SK-N-SH (cell line): ENCODE data around the gene SNX11.

ENCODE experiments used
- EP300 ChIP-seq, 2 experiments: IDR thresholded peaks; 2 replicates each; pipeline versions ENCODE4 v1.4.0 to v1.6.1; 2012; ENCODE audit warnings: borderline replicate concordance in 1 of 2, low read depth in 1 of 2, low read length in 1 of 2
- GABPA ChIP-seq: IDR thresholded peaks from 2 replicates; pipeline ENCODE4 v1.4.0; 2012; ENCODE audit warnings: low read depth, mild to moderate bottlenecking
- JUND ChIP-seq: IDR thresholded peaks from 2 replicates; pipeline ENCODE4 v1.4.0; 2012
- NFIC ChIP-seq: IDR thresholded peaks from 2 replicates; pipeline ENCODE4 v1.4.0; 2012; ENCODE audit warnings: borderline replicate concordance
- POLR2AphosphoS5 ChIP-seq: IDR thresholded peaks from 2 replicates; pipeline ENCODE4 v1.6.1; 2012; ENCODE audit warnings: low read depth, low read length
- RAD21 ChIP-seq: IDR thresholded peaks from 2 replicates; pipeline ENCODE4 v1.6.1; 2012; ENCODE audit warnings: mild to moderate bottlenecking, low read length
- TCF12 ChIP-seq: IDR thresholded peaks from 2 replicates; pipeline ENCODE4 v1.4.0; 2012
- YY1 ChIP-seq: IDR thresholded peaks from 2 replicates; pipeline ENCODE4 v1.4.0; 2012; ENCODE audit warnings: low read depth, mild to moderate bottlenecking
- TF ChIP-seq, protein P1 (sequence below): fragments of 200-600 bp; sonication (generic); IDR thresholded peaks from 2 replicates; pipeline ENCODE4 v1.6.1; 2017; ENCODE audit warnings: antibody characterized with exemption, mild to moderate bottlenecking, moderate library complexity
- TF ChIP-seq, protein P2 (sequence below): IDR thresholded peaks from 2 replicates; pipeline ENCODE4 v1.4.0; 2012; ENCODE audit warnings: low read depth, borderline replicate concordance
- TF ChIP-seq, protein P3 (sequence below): IDR thresholded peaks from 2 replicates; pipeline ENCODE4 v1.6.1; 2012; ENCODE audit warnings: mild to moderate bottlenecking, low read depth, low read length, moderate library complexity
- TF ChIP-seq, protein P4 (sequence below): IDR thresholded peaks from 2 replicates; pipeline ENCODE4 v1.4.0; 2012; ENCODE audit warnings: low read depth, borderline replicate concordance
- TF ChIP-seq, protein P5 (sequence below): IDR thresholded peaks from 2 replicates; pipeline ENCODE4 v1.4.0; 2012; ENCODE audit warnings: low read depth

DNA sequence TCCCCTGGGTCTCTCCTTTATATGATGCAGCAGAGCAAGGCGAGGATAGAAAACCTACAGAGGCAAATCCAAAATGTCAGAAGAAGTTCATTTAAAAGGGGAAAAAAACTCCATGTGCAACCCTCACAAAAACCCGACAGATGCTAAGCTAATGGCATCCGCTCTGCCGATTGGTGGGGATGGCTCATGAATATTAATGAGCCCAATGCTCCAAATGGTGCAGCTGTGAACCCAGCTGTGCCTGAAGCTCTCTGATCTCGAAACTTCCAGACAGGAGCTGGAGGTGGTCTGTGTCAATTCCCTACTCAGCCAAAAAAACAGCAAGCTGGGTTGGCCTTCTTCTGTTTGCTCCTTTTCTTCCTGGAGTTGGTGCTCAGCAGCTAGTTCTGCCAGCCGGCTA, 15.5 kb downstream of the SNX11 start:
- TF ChIP-seq POLR2AphosphoS5 = no peak
- no peak for TF ChIP-seq TCF12
- TF ChIP-seq, protein P1, sequence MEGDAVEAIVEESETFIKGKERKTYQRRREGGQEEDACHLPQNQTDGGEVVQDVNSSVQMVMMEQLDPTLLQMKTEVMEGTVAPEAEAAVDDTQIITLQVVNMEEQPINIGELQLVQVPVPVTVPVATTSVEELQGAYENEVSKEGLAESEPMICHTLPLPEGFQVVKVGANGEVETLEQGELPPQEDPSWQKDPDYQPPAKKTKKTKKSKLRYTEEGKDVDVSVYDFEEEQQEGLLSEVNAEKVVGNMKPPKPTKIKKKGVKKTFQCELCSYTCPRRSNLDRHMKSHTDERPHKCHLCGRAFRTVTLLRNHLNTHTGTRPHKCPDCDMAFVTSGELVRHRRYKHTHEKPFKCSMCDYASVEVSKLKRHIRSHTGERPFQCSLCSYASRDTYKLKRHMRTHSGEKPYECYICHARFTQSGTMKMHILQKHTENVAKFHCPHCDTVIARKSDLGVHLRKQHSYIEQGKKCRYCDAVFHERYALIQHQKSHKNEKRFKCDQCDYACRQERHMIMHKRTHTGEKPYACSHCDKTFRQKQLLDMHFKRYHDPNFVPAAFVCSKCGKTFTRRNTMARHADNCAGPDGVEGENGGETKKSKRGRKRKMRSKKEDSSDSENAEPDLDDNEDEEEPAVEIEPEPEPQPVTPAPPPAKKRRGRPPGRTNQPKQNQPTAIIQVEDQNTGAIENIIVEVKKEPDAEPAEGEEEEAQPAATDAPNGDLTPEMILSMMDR = no peak
- no peak for TF ChIP-seq JUND
- no peak for TF ChIP-seq NFIC
- no peak for TF ChIP-seq RAD21
- TF ChIP-seq EP300 (IDR thresholded peaks at IDR 0.05; ENCODE audit: borderline replicate concordance in 1 of 2, low read depth in 1 of 2, low read length in 1 of 2) = no peak
- TF ChIP-seq, protein P2, sequence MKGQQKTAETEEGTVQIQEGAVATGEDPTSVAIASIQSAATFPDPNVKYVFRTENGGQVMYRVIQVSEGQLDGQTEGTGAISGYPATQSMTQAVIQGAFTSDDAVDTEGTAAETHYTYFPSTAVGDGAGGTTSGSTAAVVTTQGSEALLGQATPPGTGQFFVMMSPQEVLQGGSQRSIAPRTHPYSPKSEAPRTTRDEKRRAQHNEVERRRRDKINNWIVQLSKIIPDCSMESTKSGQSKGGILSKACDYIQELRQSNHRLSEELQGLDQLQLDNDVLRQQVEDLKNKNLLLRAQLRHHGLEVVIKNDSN = no peak
- TF ChIP-seq, protein P3, sequence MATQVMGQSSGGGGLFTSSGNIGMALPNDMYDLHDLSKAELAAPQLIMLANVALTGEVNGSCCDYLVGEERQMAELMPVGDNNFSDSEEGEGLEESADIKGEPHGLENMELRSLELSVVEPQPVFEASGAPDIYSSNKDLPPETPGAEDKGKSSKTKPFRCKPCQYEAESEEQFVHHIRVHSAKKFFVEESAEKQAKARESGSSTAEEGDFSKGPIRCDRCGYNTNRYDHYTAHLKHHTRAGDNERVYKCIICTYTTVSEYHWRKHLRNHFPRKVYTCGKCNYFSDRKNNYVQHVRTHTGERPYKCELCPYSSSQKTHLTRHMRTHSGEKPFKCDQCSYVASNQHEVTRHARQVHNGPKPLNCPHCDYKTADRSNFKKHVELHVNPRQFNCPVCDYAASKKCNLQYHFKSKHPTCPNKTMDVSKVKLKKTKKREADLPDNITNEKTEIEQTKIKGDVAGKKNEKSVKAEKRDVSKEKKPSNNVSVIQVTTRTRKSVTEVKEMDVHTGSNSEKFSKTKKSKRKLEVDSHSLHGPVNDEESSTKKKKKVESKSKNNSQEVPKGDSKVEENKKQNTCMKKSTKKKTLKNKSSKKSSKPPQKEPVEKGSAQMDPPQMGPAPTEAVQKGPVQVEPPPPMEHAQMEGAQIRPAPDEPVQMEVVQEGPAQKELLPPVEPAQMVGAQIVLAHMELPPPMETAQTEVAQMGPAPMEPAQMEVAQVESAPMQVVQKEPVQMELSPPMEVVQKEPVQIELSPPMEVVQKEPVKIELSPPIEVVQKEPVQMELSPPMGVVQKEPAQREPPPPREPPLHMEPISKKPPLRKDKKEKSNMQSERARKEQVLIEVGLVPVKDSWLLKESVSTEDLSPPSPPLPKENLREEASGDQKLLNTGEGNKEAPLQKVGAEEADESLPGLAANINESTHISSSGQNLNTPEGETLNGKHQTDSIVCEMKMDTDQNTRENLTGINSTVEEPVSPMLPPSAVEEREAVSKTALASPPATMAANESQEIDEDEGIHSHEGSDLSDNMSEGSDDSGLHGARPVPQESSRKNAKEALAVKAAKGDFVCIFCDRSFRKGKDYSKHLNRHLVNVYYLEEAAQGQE = no peak
- TF ChIP-seq YY1 = no peak
- TF ChIP-seq, protein P4, sequence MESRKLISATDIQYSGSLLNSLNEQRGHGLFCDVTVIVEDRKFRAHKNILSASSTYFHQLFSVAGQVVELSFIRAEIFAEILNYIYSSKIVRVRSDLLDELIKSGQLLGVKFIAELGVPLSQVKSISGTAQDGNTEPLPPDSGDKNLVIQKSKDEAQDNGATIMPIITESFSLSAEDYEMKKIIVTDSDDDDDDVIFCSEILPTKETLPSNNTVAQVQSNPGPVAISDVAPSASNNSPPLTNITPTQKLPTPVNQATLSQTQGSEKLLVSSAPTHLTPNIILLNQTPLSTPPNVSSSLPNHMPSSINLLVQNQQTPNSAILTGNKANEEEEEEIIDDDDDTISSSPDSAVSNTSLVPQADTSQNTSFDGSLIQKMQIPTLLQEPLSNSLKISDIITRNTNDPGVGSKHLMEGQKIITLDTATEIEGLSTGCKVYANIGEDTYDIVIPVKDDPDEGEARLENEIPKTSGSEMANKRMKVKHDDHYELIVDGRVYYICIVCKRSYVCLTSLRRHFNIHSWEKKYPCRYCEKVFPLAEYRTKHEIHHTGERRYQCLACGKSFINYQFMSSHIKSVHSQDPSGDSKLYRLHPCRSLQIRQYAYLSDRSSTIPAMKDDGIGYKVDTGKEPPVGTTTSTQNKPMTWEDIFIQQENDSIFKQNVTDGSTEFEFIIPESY = no peak
- TF ChIP-seq, protein P5, sequence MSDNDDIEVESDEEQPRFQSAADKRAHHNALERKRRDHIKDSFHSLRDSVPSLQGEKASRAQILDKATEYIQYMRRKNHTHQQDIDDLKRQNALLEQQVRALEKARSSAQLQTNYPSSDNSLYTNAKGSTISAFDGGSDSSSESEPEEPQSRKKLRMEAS = no peak
- no peak for TF ChIP-seq GABPA
